Measurements from ENCODE around the gene PVALB. TPM values are rescaled to one million over a fixed set of nuclear protein-coding genes. Genes with fewer than 3 reads are reported as not detected.

The PVALB gene
- total RNA-seq, 1 donor from 2014 or later = 2.1 TPM

- H3K9me3 ChIP-seq (ENCODE audit: control insufficient read depth in 3 of 3, low read length in 3 of 3) = no peaks in the 10 kb centered on the region
- no peak overlapping the region for H3K4me3 ChIP-seq (ENCODE audit: low read length in 3 of 3)
- H3K4me1 ChIP-seq (ENCODE audit: control insufficient read depth in 3 of 3, insufficient read depth in 3 of 3, low read length in 3 of 3) = peaks cover 0 to 2% (median 0%) of the 10 kb centered on the region in 3 donors
- no peaks in the 10 kb centered on the region for H3K27me3 ChIP-seq (ENCODE audit: control insufficient read depth in 3 of 3, insufficient read depth in 3 of 3, low read length in 3 of 3)
- no peak overlapping the region for H3K27ac ChIP-seq (ENCODE audit: low read depth, low read length)
- no peak overlapping the region for H3K9ac ChIP-seq (ENCODE audit: low read depth in 1 of 3, low read length in 3 of 3)
- peaks cover 13 to 21% (median 15%) of the 10 kb centered on the region in 3 donors for H3K36me3 ChIP-seq (ENCODE audit: control insufficient read depth in 3 of 3, insufficient read depth in 3 of 3, low read length in 3 of 3)
Measured at GRCh38 chr22:36768141-36768540, 48.7 kb downstream of the PVALB start.

- no peak overlapping the region for H3K4me3 ChIP-seq (ENCODE audit: low read length in 3 of 3)
- no peak overlapping the region for H3K27ac ChIP-seq (ENCODE audit: low read depth, low read length)
- no peaks in the 10 kb centered on the region for H3K27me3 ChIP-seq (ENCODE audit: control insufficient read depth in 3 of 3, insufficient read depth in 3 of 3, low read length in 3 of 3)
- H3K9me3 ChIP-seq (ENCODE audit: control insufficient read depth in 3 of 3, low read length in 3 of 3) = no peaks in the 10 kb centered on the region
- peaks cover 13 to 21% (median 15%) of the 10 kb centered on the region in 3 donors for H3K36me3 ChIP-seq (ENCODE audit: control insufficient read depth in 3 of 3, insufficient read depth in 3 of 3, low read length in 3 of 3)
- H3K9ac ChIP-seq (ENCODE audit: low read depth in 1 of 3, low read length in 3 of 3) = no peak overlapping the region
- peaks cover 0 to 2% (median 0%) of the 10 kb centered on the region in 3 donors for H3K4me1 ChIP-seq (ENCODE audit: control insufficient read depth in 3 of 3, insufficient read depth in 3 of 3, low read length in 3 of 3)
Measured at GRCh38 chr22:36767035-36767775, 49.6 kb downstream of the PVALB start.

- H3K4me1 ChIP-seq (ENCODE audit: control insufficient read depth in 3 of 3, insufficient read depth in 3 of 3, low read length in 3 of 3) = peaks cover 0 to 2% (median 0%) of the 10 kb centered on the region in 3 donors
- H3K9me3 ChIP-seq (ENCODE audit: control insufficient read depth in 3 of 3, low read length in 3 of 3) = no peaks in the 10 kb centered on the region
- H3K4me3 ChIP-seq (ENCODE audit: low read length in 3 of 3) = no peak overlapping the region
- peaks cover 12 to 21% (median 13%) of the 10 kb centered on the region in 3 donors for H3K36me3 ChIP-seq (ENCODE audit: control insufficient read depth in 3 of 3, insufficient read depth in 3 of 3, low read length in 3 of 3)
- H3K27me3 ChIP-seq (ENCODE audit: control insufficient read depth in 3 of 3, insufficient read depth in 3 of 3, low read length in 3 of 3) = no peaks in the 10 kb centered on the region
- H3K27ac ChIP-seq (ENCODE audit: low read depth, low read length) = no peak overlapping the region
- H3K9ac ChIP-seq (ENCODE audit: low read depth in 1 of 3, low read length in 3 of 3) = no peak overlapping the region
Measured at GRCh38 chr22:36765943-36766450, 50.8 kb downstream of the PVALB start.

GRCh38 chr22:36765131-36765942 lies 51.5 kb downstream of the PVALB start:
- Histone ChIP-seq H3K36me3 (ENCODE audit: control insufficient read depth in 3 of 3, insufficient read depth in 3 of 3, low read length in 3 of 3) (peaks cover 12 to 25% (median 13%) of the 10 kb centered on the region in 3 donors), H3K9ac (ENCODE audit: low read depth in 1 of 3, low read length in 3 of 3) (no peak overlapping the region), H3K9me3 (ENCODE audit: control insufficient read depth in 3 of 3, low read length in 3 of 3) (no peaks in the 10 kb centered on the region), H3K4me1 (ENCODE audit: control insufficient read depth in 3 of 3, insufficient read depth in 3 of 3, low read length in 3 of 3) (peaks cover 0 to 2% (median 0%) of the 10 kb centered on the region in 3 donors), H3K27ac (ENCODE audit: low read depth, low read length) (no peak overlapping the region), H3K4me3 (ENCODE audit: low read length in 3 of 3) (no peak overlapping the region), H3K27me3 (ENCODE audit: control insufficient read depth in 3 of 3, insufficient read depth in 3 of 3, low read length in 3 of 3) (no peaks in the 10 kb centered on the region)

GRCh38 chr22:36764641-36765040 lies 52.2 kb downstream of the PVALB start:
- Histone ChIP-seq H3K4me3 (ENCODE audit: low read length in 3 of 3) (no peak overlapping the region), H3K4me1 (ENCODE audit: control insufficient read depth in 3 of 3, insufficient read depth in 3 of 3, low read length in 3 of 3) (no peaks in the 10 kb centered on the region), H3K9ac (ENCODE audit: low read depth in 1 of 3, low read length in 3 of 3) (no peak overlapping the region), H3K36me3 (ENCODE audit: control insufficient read depth in 3 of 3, insufficient read depth in 3 of 3, low read length in 3 of 3) (peaks cover 12 to 25% (median 13%) of the 10 kb centered on the region in 3 donors), H3K9me3 (ENCODE audit: control insufficient read depth in 3 of 3, low read length in 3 of 3) (no peaks in the 10 kb centered on the region), H3K27ac (ENCODE audit: low read depth, low read length) (no peak overlapping the region), H3K27me3 (ENCODE audit: control insufficient read depth in 3 of 3, insufficient read depth in 3 of 3, low read length in 3 of 3) (no peaks in the 10 kb centered on the region)

DNA sequence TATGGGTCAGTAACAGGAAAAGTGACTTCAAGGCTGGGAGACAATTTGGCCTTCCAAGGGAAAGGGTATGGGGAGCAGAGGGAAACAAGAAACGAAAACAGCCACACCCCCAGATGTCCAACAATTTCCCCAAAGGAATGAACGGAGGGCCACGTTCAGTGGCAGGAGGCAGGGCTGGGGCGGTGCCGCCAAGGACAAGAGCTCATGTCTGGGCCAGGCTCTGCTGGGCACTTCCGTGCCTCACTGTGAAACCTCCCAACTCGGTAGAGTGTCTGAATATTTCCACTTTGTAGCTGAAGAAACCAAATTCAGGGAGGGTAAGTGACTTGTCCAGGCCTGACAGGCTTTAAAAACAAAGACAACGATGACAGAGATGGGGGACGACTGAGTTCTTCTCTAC lies 52.8 kb downstream of the PVALB start:
- Histone ChIP-seq H3K9me3 (ENCODE audit: control insufficient read depth in 3 of 3, low read length in 3 of 3) (no peaks in the 10 kb centered on the region), H3K4me1 (ENCODE audit: control insufficient read depth in 3 of 3, insufficient read depth in 3 of 3, low read length in 3 of 3) (no peaks in the 10 kb centered on the region), H3K27me3 (ENCODE audit: control insufficient read depth in 3 of 3, insufficient read depth in 3 of 3, low read length in 3 of 3) (no peaks in the 10 kb centered on the region), H3K9ac (ENCODE audit: low read depth in 1 of 3, low read length in 3 of 3) (no peak overlapping the region), H3K4me3 (ENCODE audit: low read length in 3 of 3) (no peak overlapping the region), H3K27ac (ENCODE audit: low read depth, low read length) (no peak overlapping the region), H3K36me3 (ENCODE audit: control insufficient read depth in 3 of 3, insufficient read depth in 3 of 3, low read length in 3 of 3) (peaks cover 12 to 25% (median 13%) of the 10 kb centered on the region in 3 donors)

- H3K9ac ChIP-seq (ENCODE audit: low read depth in 1 of 3, low read length in 3 of 3) = no peak overlapping the region
- no peak overlapping the region for H3K4me3 ChIP-seq (ENCODE audit: low read length in 3 of 3)
- no peak overlapping the region for H3K27ac ChIP-seq (ENCODE audit: low read depth, low read length)
- H3K9me3 ChIP-seq (ENCODE audit: control insufficient read depth in 3 of 3, low read length in 3 of 3) = no peaks in the 10 kb centered on the region
- no peaks in the 10 kb centered on the region for H3K4me1 ChIP-seq (ENCODE audit: control insufficient read depth in 3 of 3, insufficient read depth in 3 of 3, low read length in 3 of 3)
- peaks cover 12 to 25% (median 13%) of the 10 kb centered on the region in 3 donors for H3K36me3 ChIP-seq (ENCODE audit: control insufficient read depth in 3 of 3, insufficient read depth in 3 of 3, low read length in 3 of 3)
- H3K27me3 ChIP-seq (ENCODE audit: control insufficient read depth in 3 of 3, insufficient read depth in 3 of 3, low read length in 3 of 3) = no peaks in the 10 kb centered on the region
Measured at GRCh38 chr22:36763576-36763975, 53.3 kb downstream of the PVALB start.

DNA sequence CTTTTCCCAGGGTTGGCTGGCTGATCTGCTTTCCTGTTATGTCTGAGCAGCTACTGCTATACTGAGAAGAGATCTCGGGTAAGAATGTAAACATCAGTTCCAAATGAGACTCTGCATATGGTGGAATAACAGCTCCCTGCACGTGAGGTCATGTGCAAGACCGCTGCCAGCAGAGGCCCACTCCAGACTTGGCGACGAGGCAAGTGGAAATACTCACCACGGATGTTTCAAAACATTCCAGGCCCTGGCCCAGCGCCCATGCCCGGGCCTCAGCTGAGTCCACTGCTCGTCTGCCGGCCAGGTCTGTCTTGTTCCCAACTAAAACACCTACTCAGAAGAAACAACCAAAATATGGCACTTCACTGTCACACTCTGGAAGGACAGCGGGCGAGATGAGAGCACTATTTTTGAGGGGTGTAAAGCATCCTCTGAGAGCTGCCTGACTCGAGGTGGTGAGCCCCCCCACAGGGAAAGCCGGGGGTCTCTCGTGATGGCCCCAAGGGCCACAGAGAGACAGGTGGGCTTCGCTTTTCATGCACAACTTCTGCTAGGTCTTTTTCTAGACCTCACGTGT lies 54.1 kb downstream of the PVALB start:
- Histone ChIP-seq H3K4me3 (ENCODE audit: low read length in 3 of 3) (no peak overlapping the region), H3K9me3 (ENCODE audit: control insufficient read depth in 3 of 3, low read length in 3 of 3) (no peaks in the 10 kb centered on the region), H3K27ac (ENCODE audit: low read depth, low read length) (no peak overlapping the region), H3K4me1 (ENCODE audit: control insufficient read depth in 3 of 3, insufficient read depth in 3 of 3, low read length in 3 of 3) (no peaks in the 10 kb centered on the region), H3K9ac (ENCODE audit: low read depth in 1 of 3, low read length in 3 of 3) (no peak overlapping the region), H3K27me3 (ENCODE audit: control insufficient read depth in 3 of 3, insufficient read depth in 3 of 3, low read length in 3 of 3) (no peaks in the 10 kb centered on the region), H3K36me3 (ENCODE audit: control insufficient read depth in 3 of 3, insufficient read depth in 3 of 3, low read length in 3 of 3) (peaks cover 12 to 25% (median 13%) of the 10 kb centered on the region in 3 donors)

DNA sequence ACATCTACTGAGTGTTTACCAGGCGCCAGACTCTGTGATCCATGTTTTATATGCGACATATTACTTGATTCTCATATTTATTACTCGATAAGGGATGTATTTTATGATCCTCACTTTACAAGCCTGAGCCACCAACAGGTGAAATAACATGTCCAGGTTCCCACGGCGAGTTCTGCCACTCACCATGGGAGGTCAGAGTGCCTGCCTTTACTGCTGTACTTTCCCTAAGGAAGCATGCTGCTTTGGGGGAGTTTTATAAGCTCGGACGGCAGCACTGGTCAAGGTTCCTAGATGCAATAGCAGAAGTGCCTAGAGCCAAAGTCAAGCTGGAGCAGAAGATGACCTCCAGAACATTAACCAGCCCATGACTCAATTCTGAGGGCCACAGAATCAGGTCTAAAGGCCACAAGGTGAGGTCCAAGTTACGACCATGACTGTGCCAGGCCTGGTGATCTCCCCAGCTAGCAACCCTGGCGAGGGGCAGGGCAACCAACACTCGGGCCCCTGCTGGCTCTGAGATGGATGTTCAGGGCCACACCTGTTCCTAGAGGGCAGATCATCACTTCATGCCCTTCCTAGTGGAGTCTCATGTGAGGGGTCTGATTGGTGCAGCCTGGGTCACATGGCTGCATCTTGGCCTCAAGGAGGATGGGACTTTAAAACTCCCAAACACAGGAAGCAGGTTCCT lies 55.1 kb downstream of the PVALB start:
- Histone ChIP-seq H3K36me3 (ENCODE audit: control insufficient read depth in 3 of 3, insufficient read depth in 3 of 3, low read length in 3 of 3) (peaks cover 7 to 18% (median 7%) of the 10 kb centered on the region in 3 donors), H3K27ac (ENCODE audit: low read depth, low read length) (no peak overlapping the region), H3K27me3 (ENCODE audit: control insufficient read depth in 3 of 3, insufficient read depth in 3 of 3, low read length in 3 of 3) (peaks cover 0 to 1% (median under 1%) of the 10 kb centered on the region in 3 donors), H3K4me3 (ENCODE audit: low read length in 3 of 3) (no peak overlapping the region), H3K4me1 (ENCODE audit: control insufficient read depth in 3 of 3, insufficient read depth in 3 of 3, low read length in 3 of 3) (no peaks in the 10 kb centered on the region), H3K9ac (ENCODE audit: low read depth in 1 of 3, low read length in 3 of 3) (no peak overlapping the region), H3K9me3 (ENCODE audit: control insufficient read depth in 3 of 3, low read length in 3 of 3) (no peaks in the 10 kb centered on the region)
